HG03103 (cell line): ENCODE measurements around the gene EMC10.

Experiments
- ATAC-seq: cut with Tn5 transposase; IDR thresholded peaks from one replicate; pipeline ENCODE4 v1.9.1; 2021; ENCODE audit warnings: low read depth; ENCODE audit not compliant: unreplicated experiment

EMC10 gene

DNA sequence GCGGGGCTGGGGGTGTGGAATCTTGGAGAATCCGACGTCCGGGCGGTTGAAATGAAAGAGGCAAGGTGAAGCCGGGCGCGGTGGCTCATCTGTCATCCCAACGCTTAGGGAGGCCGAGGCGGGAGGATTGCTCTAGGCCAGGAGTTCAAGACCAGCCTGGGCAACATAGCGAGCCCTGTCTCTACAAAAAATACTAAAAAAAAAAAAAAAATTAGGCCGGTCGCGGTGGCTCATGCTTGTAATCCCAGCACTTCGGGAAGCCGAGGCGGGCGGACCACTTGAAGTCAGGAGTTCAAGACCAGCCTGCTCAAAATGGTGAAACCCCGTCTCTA lies 566 bp downstream of the EMC10 start:
- no peak for ATAC-seq

- no peak for ATAC-seq
These were observed 1.6 kb downstream of the EMC10 start for GRCh38 chr19:50477751-50478515.

DNA sequence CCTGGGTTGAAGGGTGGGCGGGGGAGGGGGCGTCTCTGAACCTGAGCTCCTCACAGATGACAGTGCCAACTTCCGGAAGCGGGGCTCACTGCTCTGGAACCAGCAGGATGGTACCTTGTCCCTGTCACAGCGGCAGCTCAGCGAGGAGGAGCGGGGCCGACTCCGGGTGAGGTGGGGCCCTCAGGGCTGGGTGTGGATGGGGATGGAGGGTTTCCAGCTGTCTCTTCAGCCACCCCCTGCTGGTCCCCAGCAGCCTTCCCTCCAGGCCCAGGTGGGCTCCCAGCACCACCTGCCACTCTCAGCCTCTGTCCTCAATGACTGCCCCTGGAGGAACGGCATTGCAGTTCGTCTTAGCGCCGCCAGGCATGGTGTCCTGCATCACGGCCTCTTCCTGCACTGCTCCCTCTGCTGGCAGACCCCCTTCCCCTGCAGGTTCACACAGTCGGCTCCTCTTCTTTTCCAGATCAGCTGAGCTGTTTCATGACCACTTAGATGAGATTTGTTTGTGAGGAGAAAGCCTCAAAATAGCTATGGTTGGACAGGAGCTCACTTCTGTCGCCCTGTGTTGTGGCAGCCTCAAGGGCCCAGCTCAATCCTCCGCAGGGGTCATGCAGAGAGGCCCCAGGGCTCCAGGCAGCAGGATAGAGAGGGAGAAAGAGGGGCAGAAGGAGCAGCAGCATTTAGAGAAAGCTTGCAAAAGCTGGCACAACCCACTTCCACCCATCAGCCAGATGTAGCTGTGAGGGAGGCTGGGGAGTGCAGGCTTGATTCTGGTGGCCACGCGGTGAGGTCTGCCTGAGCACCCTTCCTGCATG lies 2.8 kb downstream of the EMC10 start:
- no peak for ATAC-seq

DNA sequence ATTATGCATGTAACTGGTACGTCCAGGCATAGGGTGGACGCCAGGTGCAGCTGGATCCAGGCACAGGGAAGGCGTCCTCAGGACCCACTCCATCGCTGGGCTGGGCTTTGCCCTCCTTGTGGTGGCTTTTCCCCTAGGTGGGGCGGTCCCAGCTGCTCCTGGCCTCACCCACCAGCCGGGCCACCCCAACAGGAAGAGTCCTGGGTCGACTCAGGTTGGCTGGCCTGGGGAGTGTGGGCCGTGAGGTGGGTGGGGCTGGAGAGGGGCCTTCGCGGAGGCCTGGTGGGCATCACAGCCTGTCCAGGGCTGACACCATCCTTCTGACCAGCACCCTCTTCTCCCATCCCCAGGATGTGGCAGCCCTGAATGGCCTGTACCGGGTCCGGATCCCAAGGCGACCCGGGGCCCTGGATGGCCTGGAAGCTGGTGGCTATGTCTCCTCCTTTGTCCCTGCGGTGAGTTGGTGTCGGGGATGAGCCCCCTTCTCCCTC lies 3.5 kb downstream of the EMC10 start:
- no peak for ATAC-seq

DNA sequence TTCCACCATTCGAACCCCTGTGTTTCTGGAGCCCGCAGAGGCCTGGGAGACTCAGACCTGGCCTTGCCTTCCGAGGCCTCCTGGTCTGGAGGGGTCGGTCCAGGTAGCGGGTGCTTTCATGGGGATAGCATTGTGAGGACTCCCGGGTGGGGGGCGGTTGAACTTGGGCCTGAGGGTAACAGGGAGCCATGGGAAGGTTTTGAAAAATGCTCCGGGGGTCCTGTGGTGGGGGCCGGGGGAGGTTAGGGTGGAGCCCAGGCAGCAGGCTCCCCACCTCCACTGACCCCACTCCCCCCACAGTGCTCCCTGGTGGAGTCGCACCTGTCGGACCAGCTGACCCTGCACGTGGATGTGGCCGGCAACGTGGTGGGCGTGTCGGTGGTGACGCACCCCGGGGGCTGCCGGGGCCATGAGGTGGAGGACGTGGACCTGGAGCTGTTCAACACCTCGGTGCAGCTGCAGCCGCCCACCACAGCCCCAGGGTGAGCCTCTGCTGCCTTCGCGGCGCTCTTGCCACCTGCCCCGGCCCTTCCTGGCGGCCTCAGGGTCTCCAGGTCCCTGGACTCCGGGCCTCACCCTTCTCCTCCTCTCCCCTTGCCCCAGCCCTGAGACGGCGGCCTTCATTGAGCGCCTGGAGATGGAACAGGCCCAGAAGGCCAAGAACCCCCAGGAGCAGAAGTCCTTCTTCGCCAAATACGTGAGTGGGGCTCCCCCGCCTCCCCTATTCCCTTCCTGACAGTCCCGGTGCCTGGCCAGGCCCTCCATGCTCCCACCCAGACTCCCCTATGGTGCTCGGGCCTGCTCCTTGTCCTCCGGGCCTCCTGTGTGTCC lies 4.2 kb downstream of the EMC10 start:
- ATAC-seq, result no peak

GRCh38 chr19:50481351-50482149 lies 5.2 kb downstream of the EMC10 start:
- no peak for ATAC-seq

DNA sequence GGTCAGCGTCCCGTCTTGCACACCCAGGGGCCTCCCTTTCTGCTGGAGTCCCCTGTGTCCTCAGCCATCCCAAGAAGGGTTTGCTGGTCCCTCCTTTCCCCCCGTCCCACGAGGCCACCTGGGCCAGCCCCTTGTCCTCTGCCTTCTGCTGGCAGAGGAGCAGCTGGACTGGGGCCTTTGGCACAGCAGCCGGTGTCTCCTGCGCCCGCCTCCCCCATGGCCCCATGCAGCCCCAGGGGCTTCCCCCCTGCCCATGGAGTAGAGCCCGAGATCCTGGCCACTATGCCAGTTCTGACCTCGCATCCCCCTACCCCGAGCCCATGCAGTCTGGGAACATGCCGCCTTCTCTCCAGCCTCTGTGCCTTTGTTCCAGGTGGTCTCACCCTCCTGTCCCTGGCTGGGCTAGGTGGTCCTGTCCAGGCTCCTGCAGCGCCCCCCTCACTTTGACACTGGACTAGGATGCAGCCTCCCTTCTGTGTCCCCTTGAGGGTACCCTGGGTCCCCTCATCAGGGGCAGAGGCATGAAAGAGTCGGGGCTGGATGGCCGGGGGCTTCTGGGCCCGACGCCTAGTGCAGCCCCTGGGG lies 6.1 kb downstream of the EMC10 start:
- ATAC-seq, result no peak

DNA sequence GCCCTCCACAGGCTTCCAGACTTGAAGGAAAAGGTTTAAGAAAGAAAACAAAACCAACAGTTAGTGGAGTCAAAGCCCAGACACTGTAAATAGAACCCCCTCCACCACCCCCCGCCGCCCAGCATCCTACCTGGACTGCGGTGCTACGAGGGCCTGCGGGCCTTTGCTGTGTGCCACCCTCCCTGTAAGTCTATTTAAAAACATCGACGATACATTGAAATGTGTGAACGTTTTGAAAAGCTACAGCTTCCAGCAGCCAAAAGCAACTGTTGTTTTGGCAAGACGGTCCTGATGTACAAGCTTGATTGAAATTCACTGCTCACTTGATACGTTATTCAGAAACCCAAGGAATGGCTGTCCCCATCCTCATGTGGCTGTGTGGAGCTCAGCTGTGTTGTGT lies 6.6 kb downstream of the EMC10 start:
- no peak for ATAC-seq

DNA sequence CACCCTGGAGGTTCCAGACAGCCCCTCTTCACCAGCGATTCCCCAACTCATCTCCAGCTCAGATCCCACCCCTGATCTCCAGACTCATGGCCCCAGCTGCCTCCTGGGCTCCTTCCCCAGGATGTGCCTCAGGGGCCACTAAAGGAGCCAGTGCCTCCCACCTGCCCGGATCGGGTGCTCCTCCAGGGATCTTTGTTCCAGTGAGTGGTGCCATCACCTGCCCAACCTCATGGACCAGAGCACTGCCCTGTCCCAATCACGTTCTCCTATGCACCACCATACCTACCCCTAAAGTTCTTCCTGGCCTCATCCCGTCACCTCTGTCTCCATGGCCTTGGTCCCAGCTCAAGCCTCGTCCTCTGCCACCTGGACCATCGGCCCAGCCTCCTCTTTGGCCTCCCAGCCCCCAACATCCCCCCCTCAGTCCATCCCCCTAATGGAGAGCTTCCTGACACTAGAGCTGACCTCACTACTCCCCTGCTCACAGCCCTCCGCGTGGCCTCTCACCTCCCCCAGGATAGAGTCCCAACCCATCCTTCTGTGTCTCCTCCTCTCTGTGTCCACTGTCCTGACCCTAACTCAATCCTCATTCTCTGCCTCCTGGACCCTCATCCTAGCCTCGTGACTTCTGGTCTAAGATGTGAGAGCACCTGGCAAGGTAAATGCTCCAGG lies 9.1 kb downstream of the EMC10 start:
- ATAC-seq, result no peak

DNA sequence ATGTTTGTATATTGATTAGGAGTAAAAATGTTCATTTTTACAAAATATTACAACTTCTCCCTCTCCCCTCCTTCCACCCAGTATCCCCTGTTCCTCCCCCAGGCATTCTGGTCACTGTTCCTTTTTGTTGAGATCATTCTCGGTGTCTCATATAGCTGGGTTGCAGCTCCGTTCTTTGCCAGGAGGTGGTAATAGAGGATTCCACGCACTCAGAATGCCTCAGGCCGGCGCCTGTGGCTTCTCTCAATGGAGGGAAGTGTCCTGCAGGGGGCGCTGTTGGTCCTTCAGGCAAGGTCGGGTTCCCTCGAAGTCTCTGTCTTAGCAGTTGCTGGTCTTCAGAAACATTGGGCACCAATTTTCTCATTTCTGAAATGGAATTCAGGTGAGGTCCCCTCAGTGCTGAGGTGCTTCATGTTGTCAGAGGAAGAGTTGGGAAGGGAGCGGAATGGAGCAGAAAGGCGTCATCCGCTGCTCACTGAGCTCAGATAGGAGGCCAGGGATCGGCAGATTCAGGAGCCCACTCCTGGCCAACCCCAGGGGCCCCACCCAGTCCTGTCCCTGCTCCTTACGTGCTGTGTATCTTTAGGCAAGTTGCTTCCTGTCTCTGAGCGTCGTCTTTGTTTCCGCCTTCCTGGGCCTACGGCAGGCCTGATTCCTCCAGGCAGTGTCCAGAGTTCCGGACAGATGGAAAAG lies 10.7 kb downstream of the EMC10 start:
- no peak for ATAC-seq

DNA sequence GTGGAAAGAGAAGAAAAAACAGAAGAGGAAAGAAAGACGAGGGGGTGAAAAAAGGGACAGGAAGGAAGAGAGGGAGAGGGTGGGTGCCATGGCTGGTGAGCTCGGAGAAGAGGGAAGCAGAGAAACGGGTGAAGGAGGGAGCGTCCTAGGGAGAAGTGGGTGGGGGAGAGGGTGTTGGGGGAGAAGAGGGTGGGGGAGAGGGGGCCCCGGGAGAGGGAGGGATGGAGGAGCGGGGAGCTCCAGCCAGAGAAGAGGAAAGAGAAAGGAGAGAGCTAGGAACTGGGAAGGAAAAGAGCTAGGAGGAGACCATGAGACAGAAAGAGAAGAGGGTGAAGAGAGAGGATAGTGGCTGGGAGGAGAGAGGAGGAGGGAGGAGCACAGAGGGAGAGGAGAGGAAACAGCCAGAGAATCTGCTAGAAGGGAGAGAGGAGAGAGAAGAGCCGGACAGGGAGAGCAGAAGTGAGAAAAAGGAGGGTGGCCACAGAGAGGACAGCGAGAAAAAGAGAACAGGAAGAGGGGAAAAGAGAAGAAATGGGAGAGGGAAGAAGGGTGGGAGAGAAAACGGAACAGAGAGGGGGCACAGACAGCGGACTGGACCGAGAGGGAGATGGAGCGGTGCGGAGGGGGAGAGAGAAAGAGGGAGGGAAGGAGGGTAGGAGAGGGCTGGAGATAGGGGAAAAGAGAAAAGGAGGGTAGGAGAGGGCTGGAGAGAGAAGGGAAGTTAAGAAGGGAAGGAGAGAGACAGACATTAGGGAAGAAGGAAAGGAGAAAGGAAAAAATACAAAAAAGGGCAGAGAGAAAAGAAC lies 12.3 kb downstream of the EMC10 start:
- no peak for ATAC-seq

DNA sequence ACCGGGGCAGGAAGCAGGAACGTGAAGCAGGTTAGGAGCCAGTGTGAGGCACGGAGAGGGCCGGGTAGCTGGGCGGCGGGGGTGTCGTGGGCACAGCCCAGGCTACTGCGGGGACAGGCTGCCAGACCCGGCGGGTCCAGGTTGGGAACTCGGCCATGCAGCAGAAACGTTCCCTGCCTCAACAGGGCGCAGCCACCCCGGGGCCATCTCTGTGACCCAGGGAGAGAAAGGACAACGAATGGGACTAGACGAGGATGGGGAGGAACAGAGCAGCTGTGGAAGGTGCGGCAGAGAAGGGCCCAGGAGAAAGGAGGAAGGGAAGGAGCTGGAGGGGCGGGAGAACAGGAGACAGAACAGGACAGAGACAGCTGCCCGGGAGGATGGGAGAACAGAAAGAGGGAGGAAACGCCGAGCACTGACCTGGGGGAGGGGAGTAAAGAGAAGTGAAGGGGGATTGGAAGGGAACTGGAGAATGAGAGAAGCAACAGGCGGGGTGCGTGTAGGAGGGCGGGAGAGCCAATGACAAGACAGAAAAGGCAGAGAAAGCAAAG lies 13.2 kb downstream of the EMC10 start:
- no peak for ATAC-seq

GRCh38 chr19:50490411-50490811 lies 14.1 kb downstream of the EMC10 start:
- ATAC-seq, result no peak

DNA sequence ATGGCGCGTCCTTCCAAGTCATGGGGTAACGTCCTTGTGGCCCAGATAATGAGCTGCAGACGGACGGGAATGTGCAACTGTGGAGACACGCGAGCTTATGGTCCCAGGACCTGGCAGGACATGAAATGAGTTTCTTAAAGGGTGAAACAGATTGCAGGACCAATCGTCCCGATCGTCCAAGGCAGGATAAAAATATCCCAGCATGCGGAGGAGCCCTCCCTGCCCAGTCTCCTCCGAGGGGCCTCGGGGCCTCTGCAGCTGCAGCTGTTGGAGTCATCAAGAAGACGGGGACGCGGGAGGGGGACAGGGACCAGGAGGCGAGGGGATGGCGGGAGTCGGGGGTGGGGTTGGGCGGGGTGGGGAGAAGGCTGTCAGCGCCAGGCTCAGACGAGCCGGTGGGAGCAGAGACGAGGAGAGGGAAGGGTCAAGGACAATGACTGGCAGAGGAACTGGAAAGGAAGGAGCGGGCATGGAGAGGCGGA lies 14.7 kb downstream of the EMC10 start:
- ATAC-seq, result no peak

GRCh38 chr19:50492303-50493052 lies 16.2 kb downstream of the EMC10 start:
- ATAC-seq, result no peak

DNA sequence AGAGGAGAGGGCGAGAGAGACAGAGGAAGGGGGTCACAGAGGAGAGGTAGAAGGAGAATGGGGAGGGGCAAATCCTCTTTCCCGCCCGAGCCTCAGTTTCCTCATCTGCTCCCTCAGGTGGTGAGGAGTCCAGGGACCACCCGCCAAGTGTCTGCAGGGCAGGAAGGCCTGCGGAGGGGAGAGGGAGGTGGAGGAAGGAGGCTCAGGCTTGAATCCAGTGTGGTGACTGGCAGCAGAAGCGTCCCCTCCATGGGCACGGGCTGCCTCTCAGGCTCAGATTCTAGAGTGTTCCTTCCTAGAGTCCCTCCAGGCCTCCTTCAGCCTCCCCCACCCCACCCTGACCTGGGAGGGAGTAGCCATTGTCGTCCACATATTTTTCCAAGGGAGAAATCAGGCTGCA lies 16.9 kb downstream of the EMC10 start:
- ATAC-seq, result no peak
